ENCODE data around the gene SLC2A1. TPM values are rescaled to one million over a fixed set of nuclear protein-coding genes. Genes with fewer than 3 reads are reported as not detected.

Gene SLC2A1
- total and polyA plus RNA-seq, 2 of the 13 experiments (the other 11 are each of a cell fraction or from before 2014, with no cell fraction given): 125 to 423 TPM

DNA sequence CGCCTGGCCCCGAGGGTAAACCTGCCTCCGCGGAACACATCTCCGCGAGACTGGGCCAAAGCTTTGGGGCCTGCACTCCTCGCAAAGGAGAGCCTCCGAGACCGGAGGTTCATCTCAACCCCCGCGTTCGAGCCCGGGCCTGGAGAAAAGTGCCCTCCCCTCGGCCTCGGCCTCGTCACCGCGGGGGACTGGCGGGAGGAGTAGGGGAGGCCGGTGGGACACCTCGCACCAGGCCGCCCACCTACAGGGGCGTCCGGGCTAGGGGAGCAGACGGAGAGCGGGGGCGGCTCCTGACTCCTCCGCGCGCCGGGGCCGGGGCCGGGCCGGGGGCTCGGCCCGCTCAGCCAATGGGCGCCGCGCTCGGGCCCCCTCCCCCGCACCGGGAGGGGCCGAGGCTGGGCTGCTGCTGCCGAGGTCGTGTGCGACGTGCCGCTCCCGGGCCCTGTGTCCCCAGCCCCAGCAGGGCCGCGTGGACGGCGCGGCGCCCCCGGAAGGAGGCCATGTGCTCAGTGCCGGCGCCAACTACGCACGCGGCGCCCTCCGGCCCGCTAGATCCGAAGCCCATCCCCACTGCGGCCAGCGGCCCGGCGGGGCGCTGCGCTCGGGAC lies 684 bp downstream of the SLC2A1 start (continued):
- TF ChIP-seq PHB2 (IDR thresholded peaks at IDR 0.05; ENCODE audit: partially characterized antibody): no peak
- TF ChIP-seq DNMT3B (CRISPR knock-in tag; conservative IDR thresholded peaks at IDR 0.05): no peak
- no peak for TF ChIP-seq ZNF326 (CRISPR knock-in tag; IDR thresholded peaks at IDR 0.05; ENCODE audit: borderline replicate concordance)
- no peak for TF ChIP-seq SMARCE1 (IDR thresholded peaks at IDR 0.05; ENCODE audit: borderline replicate concordance)
- TF ChIP-seq SOX13 (IDR thresholded peaks at IDR 0.05): no peak
- TF ChIP-seq SOX13 (CRISPR knock-in tag; conservative IDR thresholded peaks at IDR 0.05 in 1 of 2, IDR thresholded peaks at IDR 0.05 in 1 of 2): no peak
- no peak for TF ChIP-seq PHF21A (CRISPR knock-in tag; IDR thresholded peaks at IDR 0.05)
- no peak for TF ChIP-seq REXO4 (CRISPR knock-in tag; IDR thresholded peaks at IDR 0.05; ENCODE audit: borderline replicate concordance)
- no peak for TF ChIP-seq IRF2 (CRISPR knock-in tag; IDR thresholded peaks at IDR 0.05)
- no peak for TF ChIP-seq ARNTL (CRISPR knock-in tag; IDR thresholded peaks at IDR 0.05)
- TF ChIP-seq YY1 (IDR thresholded peaks at IDR 0.05; ENCODE audit: insufficient read depth, insufficient replicate concordance, low read depth, low read length): peak; percentile 42
- TF ChIP-seq ZNF317 (CRISPR knock-in tag; IDR thresholded peaks at IDR 0.05): 0 out of 2 replicates have a peak, but pooled peaks have one; percentile 1
- no peak for TF ChIP-seq NKX3-1 (CRISPR knock-in tag; IDR thresholded peaks at IDR 0.05)
- TF ChIP-seq, protein P1, sequence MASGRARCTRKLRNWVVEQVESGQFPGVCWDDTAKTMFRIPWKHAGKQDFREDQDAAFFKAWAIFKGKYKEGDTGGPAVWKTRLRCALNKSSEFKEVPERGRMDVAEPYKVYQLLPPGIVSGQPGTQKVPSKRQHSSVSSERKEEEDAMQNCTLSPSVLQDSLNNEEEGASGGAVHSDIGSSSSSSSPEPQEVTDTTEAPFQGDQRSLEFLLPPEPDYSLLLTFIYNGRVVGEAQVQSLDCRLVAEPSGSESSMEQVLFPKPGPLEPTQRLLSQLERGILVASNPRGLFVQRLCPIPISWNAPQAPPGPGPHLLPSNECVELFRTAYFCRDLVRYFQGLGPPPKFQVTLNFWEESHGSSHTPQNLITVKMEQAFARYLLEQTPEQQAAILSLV (CRISPR knock-in tag; IDR thresholded peaks at IDR 0.05; ENCODE audit: borderline replicate concordance): peak; percentile 10
- no peak for TF ChIP-seq SMAD3 (CRISPR knock-in tag; IDR thresholded peaks at IDR 0.05)
- no peak for TF ChIP-seq ZNF484 (CRISPR knock-in tag; IDR thresholded peaks at IDR 0.05; ENCODE audit: borderline replicate concordance, low read depth)
- TF ChIP-seq HCFC1 (IDR thresholded peaks at IDR 0.05; ENCODE audit: low read depth, low read length): no peak
- TF ChIP-seq RBM22 (optimal IDR thresholded peaks at IDR 0.05; ENCODE audit: low read length): peak; percentile 63
- 0 out of 2 replicates have a peak, but pooled peaks have one; percentile 10 for TF ChIP-seq ZNF670 (CRISPR knock-in tag; IDR thresholded peaks at IDR 0.05; ENCODE audit: borderline replicate concordance)
- TF ChIP-seq PRMT3 (CRISPR knock-in tag; IDR thresholded peaks at IDR 0.05; ENCODE audit: borderline replicate concordance, low read depth): no peak
- TF ChIP-seq ZNF234 (CRISPR knock-in tag; conservative IDR thresholded peaks at IDR 0.05): no peak
- no peak for TF ChIP-seq TCF12 (IDR thresholded peaks at IDR 0.05)
- peak; percentile 70; the same call in 1 of the 2 replicates for TF ChIP-seq TCF12 (CRISPR knock-in tag; IDR thresholded peaks at IDR 0.05)
- TF ChIP-seq AGO2 (optimal IDR thresholded peaks at IDR 0.05; ENCODE audit: low read depth, low read length): peak; percentile 94
- TF ChIP-seq U2AF1 (optimal IDR thresholded peaks at IDR 0.05; ENCODE audit: low read depth, low read length): no peak
- TF ChIP-seq, protein P2, sequence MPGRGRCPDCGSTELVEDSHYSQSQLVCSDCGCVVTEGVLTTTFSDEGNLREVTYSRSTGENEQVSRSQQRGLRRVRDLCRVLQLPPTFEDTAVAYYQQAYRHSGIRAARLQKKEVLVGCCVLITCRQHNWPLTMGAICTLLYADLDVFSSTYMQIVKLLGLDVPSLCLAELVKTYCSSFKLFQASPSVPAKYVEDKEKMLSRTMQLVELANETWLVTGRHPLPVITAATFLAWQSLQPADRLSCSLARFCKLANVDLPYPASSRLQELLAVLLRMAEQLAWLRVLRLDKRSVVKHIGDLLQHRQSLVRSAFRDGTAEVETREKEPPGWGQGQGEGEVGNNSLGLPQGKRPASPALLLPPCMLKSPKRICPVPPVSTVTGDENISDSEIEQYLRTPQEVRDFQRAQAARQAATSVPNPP (CRISPR knock-in tag; IDR thresholded peaks at IDR 0.05): no peak
- peak; percentile 66; the same call in 1 of the 3 replicates for TF ChIP-seq MXI1 (IDR thresholded peaks at IDR 0.05; ENCODE audit: borderline replicate concordance, low read depth, low read length)
- TF ChIP-seq, protein P3, sequence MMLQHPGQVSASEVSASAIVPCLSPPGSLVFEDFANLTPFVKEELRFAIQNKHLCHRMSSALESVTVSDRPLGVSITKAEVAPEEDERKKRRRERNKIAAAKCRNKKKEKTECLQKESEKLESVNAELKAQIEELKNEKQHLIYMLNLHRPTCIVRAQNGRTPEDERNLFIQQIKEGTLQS (CRISPR knock-in tag; IDR thresholded peaks at IDR 0.05): no peak
- TF ChIP-seq SOX5 (CRISPR knock-in tag; IDR thresholded peaks at IDR 0.05; ENCODE audit: borderline replicate concordance): no peak
- no peak for TF ChIP-seq NONO (IDR thresholded peaks at IDR 0.05)
- TF ChIP-seq NONO (CRISPR knock-in tag; conservative IDR thresholded peaks at IDR 0.05): peak; percentile 62
- no peak for TF ChIP-seq ELF3 (CRISPR knock-in tag; IDR thresholded peaks at IDR 0.05)
